ENCODE data around the gene TAF11. TPM values are rescaled to one million over a fixed set of nuclear protein-coding genes. Genes with fewer than 3 reads are reported as not detected.
"Not testable (repeated sequence)": the region's sequence is repeated elsewhere in the genome, so short reads cannot be mapped to it uniquely, and the experiment has no call there.

Gene TAF11
- total RNA-seq, 6 donors from 2014 or later, result 15.4 to 35.6 (median 19.3) TPM

- Histone ChIP-seq H3K4me3 (peak overlapping the region; percentile 87 to 94 (median 91)), H3K27me3 (no peaks in the 10 kb centered on the region), H3K36me3 (no peaks in the 10 kb centered on the region), H3K27ac (peak overlapping the region; percentile 86 to 93 (median 90)), H3K4me1 (peaks cover 29 to 55% (median 32%) of the 10 kb centered on the region in 4 donors), H3K9me3 (no peaks in the 10 kb centered on the region)
- TF ChIP-seq EP300 (IDR thresholded peaks at IDR 0.05) (no peak), POLR2A (IDR thresholded peaks at IDR 0.05) (no peak), POLR2AphosphoS5 (IDR thresholded peaks at IDR 0.05) (no peak), CTCF (IDR thresholded peaks at IDR 0.05) (no peak)
- WGBS, 2 donors, result 1 to 2% methylated on average over 5 of the region's 5 CpGs
- no peak for ATAC-seq (ENCODE audit: low FRiP score in 2 of 2)
- DNase-seq, result no peak
Observed at GRCh38 chr6:34888514-34888856, 643 bp upstream of the TAF11 start.

DNA sequence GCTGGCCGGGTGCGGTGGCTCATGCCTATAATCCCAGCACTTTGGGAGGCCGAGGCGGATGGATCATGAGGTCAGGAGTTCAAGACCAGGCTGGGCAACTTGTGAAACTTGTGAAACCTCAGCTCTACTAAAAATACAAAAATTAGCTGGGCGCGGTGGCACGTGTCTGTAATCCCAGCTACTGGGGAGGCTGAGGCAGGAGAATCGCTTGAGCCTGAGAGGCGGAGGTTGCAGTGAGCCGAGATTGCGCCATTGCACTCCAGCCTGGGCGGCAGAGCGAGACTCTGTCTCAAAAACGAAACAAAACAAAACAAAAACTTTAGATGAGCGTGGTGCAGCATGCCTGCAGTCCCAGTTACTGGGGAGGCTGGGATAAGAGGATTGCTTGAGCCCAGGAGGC is 2.0 kb downstream of the TAF11 start:
- H3K27ac ChIP-seq; ATAC-seq (ENCODE audit: low FRiP score in 2 of 2); H3K27me3 ChIP-seq; H3K9me3 ChIP-seq; H3K4me3 ChIP-seq; DNase-seq: not testable (repeated sequence)
- H3K36me3 ChIP-seq, result peaks cover 0 to 19% (median 8%) of the 10 kb centered on the region in 4 donors
- H3K4me1 ChIP-seq, result peaks cover 18 to 33% (median 22%) of the 10 kb centered on the region in 4 donors
- 91 to 93% methylated on average over 15 of the region's 15 CpGs for WGBS, 2 donors

DNA sequence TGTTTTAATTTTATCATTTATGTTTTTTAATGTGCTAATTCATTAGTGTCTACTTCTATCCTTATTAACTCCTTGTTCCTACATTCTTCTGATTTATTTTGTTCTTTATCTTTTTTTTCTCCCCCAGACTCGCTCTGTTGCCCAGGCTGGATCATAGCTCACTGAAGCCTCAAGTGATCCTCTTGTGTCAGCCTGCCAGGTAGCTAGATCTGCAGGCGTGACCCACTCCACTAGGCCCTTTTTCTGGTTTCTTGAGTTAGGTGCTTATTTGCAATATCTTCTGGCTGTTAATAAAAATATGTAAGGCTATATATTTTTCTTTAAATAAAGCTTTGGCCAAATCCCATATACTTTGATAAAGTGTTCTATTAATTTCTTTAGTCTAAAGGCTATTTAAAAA is 2.8 kb downstream of the TAF11 start:
- H3K9me3 ChIP-seq, result no peaks in the 10 kb centered on the region
- TF ChIP-seq POLR2AphosphoS5 (IDR thresholded peaks at IDR 0.05) (no peak), EP300 (IDR thresholded peaks at IDR 0.05) (no peak), CTCF (IDR thresholded peaks at IDR 0.05) (no peak), POLR2A (IDR thresholded peaks at IDR 0.05) (no peak)

GRCh38 chr6:34884073-34884472 is 3.8 kb downstream of the TAF11 start:
- 89 to 95% methylated on average over 1 of the region's 1 CpG for WGBS, 2 donors
- not testable (repeated sequence) for ATAC-seq (ENCODE audit: low FRiP score in 2 of 2); H3K27ac ChIP-seq; H3K27me3 ChIP-seq; H3K4me3 ChIP-seq; DNase-seq; H3K9me3 ChIP-seq
- H3K4me1 ChIP-seq, result peaks cover 10 to 21% (median 16%) of the 10 kb centered on the region in 4 donors
- peaks cover 0 to 35% (median 16%) of the 10 kb centered on the region in 4 donors for H3K36me3 ChIP-seq

More for the DNA sequence above, 2.8 kb downstream of the TAF11 start:
- peaks cover 10 to 25% (median 17%) of the 10 kb centered on the region in 4 donors for H3K4me1 ChIP-seq
- DNase-seq, result no peak
- H3K27me3 ChIP-seq, result no peaks in the 10 kb centered on the region
- no peak for ATAC-seq (ENCODE audit: low FRiP score in 2 of 2)
- no peak overlapping the region for H3K4me3 ChIP-seq
- WGBS, 2 donors, result 91 to 100% methylated on average over 2 of the region's 2 CpGs
- no peak overlapping the region for H3K27ac ChIP-seq
- peaks cover 0 to 26% (median 11%) of the 10 kb centered on the region in 4 donors for H3K36me3 ChIP-seq

- Histone ChIP-seq H3K36me3 (peaks cover 4 to 93% (median 41%) of the 10 kb centered on the region in 4 donors), H3K4me3 (no peak overlapping the region), H3K9me3 (no peaks in the 10 kb centered on the region), H3K4me1 (no peaks in the 10 kb centered on the region), H3K27ac (no peak overlapping the region), H3K27me3 (no peaks in the 10 kb centered on the region)
- ATAC-seq (ENCODE audit: low FRiP score in 2 of 2) (no peak), DNase-seq (no peak)
- WGBS, 2 donors, result 96 to 98% methylated on average over 5 of the region's 5 CpGs
- TF ChIP-seq CTCF (IDR thresholded peaks at IDR 0.05) (no peak), EP300 (IDR thresholded peaks at IDR 0.05) (no peak), POLR2A (IDR thresholded peaks at IDR 0.05) (no peak), POLR2AphosphoS5 (IDR thresholded peaks at IDR 0.05) (no peak)
Observed at GRCh38 chr6:34877869-34878485, 9.9 kb downstream of the TAF11 start.

DNA sequence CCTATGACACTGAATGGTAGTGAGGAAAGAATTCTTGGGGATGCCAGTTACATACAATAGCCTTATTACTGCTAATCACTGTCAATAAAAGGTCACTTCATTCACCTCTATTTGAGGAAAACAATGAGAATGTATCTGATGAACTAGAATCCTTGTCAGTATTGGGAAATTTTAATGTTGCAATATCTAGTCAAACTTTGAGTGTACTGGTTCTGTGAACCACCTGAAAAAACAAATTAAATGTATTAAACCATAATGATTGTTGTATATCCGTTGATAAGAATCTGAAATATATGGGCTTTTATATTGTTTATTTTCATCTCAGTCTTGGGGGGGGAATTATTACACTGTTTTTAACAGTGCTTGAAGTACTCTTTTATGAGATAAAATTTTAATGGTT is 10.6 kb downstream of the TAF11 start:
- H3K27ac ChIP-seq, result no peak overlapping the region
- DNase-seq, result no peak
- H3K4me3 ChIP-seq, result no peak overlapping the region
- no peaks in the 10 kb centered on the region for H3K4me1 ChIP-seq
- H3K9me3 ChIP-seq, result no peaks in the 10 kb centered on the region
- TF ChIP-seq POLR2A (IDR thresholded peaks at IDR 0.05) (no peak), CTCF (IDR thresholded peaks at IDR 0.05) (no peak), EP300 (IDR thresholded peaks at IDR 0.05) (no peak), POLR2AphosphoS5 (IDR thresholded peaks at IDR 0.05) (no peak)
- WGBS, 2 donors, result 95% methylated on average over 1 of the region's 1 CpG
- no peak for ATAC-seq (ENCODE audit: low FRiP score in 2 of 2)
- peaks cover 7 to 95% (median 45%) of the 10 kb centered on the region in 4 donors for H3K36me3 ChIP-seq
- no peaks in the 10 kb centered on the region for H3K27me3 ChIP-seq

Measured in upper lobe of left lung (tissue), 6 donors.